HepG2 (cell line): ENCODE data around the gene RIOK3. TPM values are rescaled to one million over a fixed set of nuclear protein-coding genes. Genes with fewer than 3 reads are reported as not detected.

Experiments
- FOSL2 ChIP-seq: sonication (generic); formaldehyde crosslinking; IDR thresholded peaks from 2 replicates; pipeline ENCODE4 v1.4.0; 2020; ENCODE audit warnings: missing genetic modification reagents
- FOXP1 ChIP-seq, 2 experiments: fragments of 450-650 bp in 1 of 2; IDR thresholded peaks; 2 replicates each; pipeline ENCODE4 v1.6.1; 2017 to 2018; ENCODE audit warnings: antibody characterized with exemption in 1 of 2
- HNF4G ChIP-seq, 2 experiments: sonication (generic) in 1 of 2; formaldehyde crosslinking in 1 of 2; IDR thresholded peaks; 2 replicates each; pipeline versions ENCODE4 v1.4.0 to v1.6.1; 2011 to 2020; ENCODE audit warnings: borderline replicate concordance in 2 of 2, low read depth in 2 of 2, mild to moderate bottlenecking in 2 of 2, low read length in 1 of 2, missing genetic modification reagents in 1 of 2, moderate library complexity in 1 of 2
- MAF1 ChIP-seq: sonication (generic); formaldehyde crosslinking; IDR thresholded peaks from 2 replicates; pipeline ENCODE4 v1.5.0; 2020; ENCODE audit warnings: missing genetic modification reagents, borderline replicate concordance
- NCOA1 ChIP-seq: sonication (generic); formaldehyde crosslinking; IDR thresholded peaks from 2 replicates; pipeline ENCODE4 v1.9.0; 2021; ENCODE audit warnings: missing genetic modification reagents
- NFKBIZ ChIP-seq: IDR thresholded peaks from 2 replicates; pipeline ENCODE4 v1.6.1; 2018; ENCODE audit warnings: missing genetic modification reagents, missing compliant biosample characterization
- PAXIP1 ChIP-seq: sonication (generic); formaldehyde crosslinking; conservative IDR thresholded peaks from 2 replicates; pipeline ENCODE4 v1.4.0; 2020; ENCODE audit warnings: mild to moderate bottlenecking, missing genetic modification reagents, moderate library complexity
- PPARG ChIP-seq: conservative IDR thresholded peaks from 2 replicates; pipeline ENCODE4 v1.6.1; 2016; ENCODE audit warnings: missing biosample characterization, missing genetic modification reagents
- PTBP1 ChIP-seq: fragments of 200-400 bp; formaldehyde crosslinking; IDR thresholded peaks from 2 replicates; pipeline ENCODE4 v1.6.1; 2018; ENCODE audit warnings: low read length, low read depth; ENCODE audit not compliant: poor library complexity, severe bottlenecking
- SOX6 ChIP-seq, 2 experiments: fragments of 450-650 bp in 1 of 2; sonication (generic) in 1 of 2; formaldehyde crosslinking in 1 of 2; IDR thresholded peaks; 2 replicates each; pipeline versions ENCODE4 v1.4.0 to v1.6.1; 2017 to 2020; ENCODE audit warnings: antibody characterized with exemption in 1 of 2, mild to moderate bottlenecking in 1 of 2, missing genetic modification reagents in 1 of 2
- TCF12 ChIP-seq, 2 experiments: fragments of 450-650 bp in 1 of 2; sonication (generic) in 1 of 2; formaldehyde crosslinking in 1 of 2; IDR thresholded peaks; 2 replicates each; pipeline versions ENCODE4 v1.6.1 to v1.8.0; 2017 to 2022; ENCODE audit warnings: antibody characterized with exemption in 1 of 2, mild to moderate bottlenecking in 1 of 2, missing genetic modification reagents in 1 of 2, moderate library complexity in 1 of 2
- ZBTB46 ChIP-seq: sonication (generic); formaldehyde crosslinking; IDR thresholded peaks from 2 replicates; pipeline ENCODE4 v1.4.0; 2020; ENCODE audit warnings: mild to moderate bottlenecking, missing genetic modification reagents, borderline replicate concordance
- ZMAT5 ChIP-seq: sonication (generic); formaldehyde crosslinking; IDR thresholded peaks from 2 replicates; pipeline ENCODE4 v1.5.0; 2020; ENCODE audit warnings: mild to moderate bottlenecking, low read depth, missing genetic modification reagents, borderline replicate concordance
- ZNF235 ChIP-seq: sonication (generic); formaldehyde crosslinking; IDR thresholded peaks from 2 replicates; pipeline ENCODE4 v1.8.1; 2023; ENCODE audit warnings: mild to moderate bottlenecking, missing genetic modification reagents, borderline replicate concordance
- ZNF333 ChIP-seq: sonication (generic); formaldehyde crosslinking; IDR thresholded peaks from 2 replicates; pipeline ENCODE4 v1.4.0; 2020; ENCODE audit warnings: mild to moderate bottlenecking, missing genetic modification reagents, borderline replicate concordance
- ZNF354B ChIP-seq: sonication (generic); formaldehyde crosslinking; IDR thresholded peaks from 2 replicates; pipeline ENCODE4 v1.8.0; 2022; ENCODE audit warnings: mild to moderate bottlenecking, missing genetic modification reagents
- ZNF460 ChIP-seq: sonication (generic); formaldehyde crosslinking; IDR thresholded peaks from 2 replicates; pipeline ENCODE4 v1.5.1; 2020; ENCODE audit warnings: missing genetic modification reagents, mild to moderate bottlenecking, borderline replicate concordance
- ZNF556 ChIP-seq: sonication (generic); formaldehyde crosslinking; IDR thresholded peaks from 2 replicates; pipeline ENCODE4 v1.4.0; 2020; ENCODE audit warnings: mild to moderate bottlenecking, missing genetic modification reagents, borderline replicate concordance
- ZNF557 ChIP-seq: sonication (generic); formaldehyde crosslinking; IDR thresholded peaks from 2 replicates; pipeline ENCODE4 v1.4.0; 2020; ENCODE audit warnings: missing genetic modification reagents
- ZNF639 ChIP-seq: conservative IDR thresholded peaks from 2 replicates; pipeline ENCODE4 v1.6.1; 2018; ENCODE audit warnings: missing genetic modification reagents
- ZNF672 ChIP-seq: sonication (generic); formaldehyde crosslinking; IDR thresholded peaks from 2 replicates; pipeline ENCODE4 v1.8.1; 2022; ENCODE audit warnings: missing genetic modification reagents
- polyA plus RNA-seq, 8 experiments: library from polyadenylated mRNA; depleted of rRNA in 3 of 8; stranded (reverse) in 7 of 8; unstranded in 1 of 8; fragments of >200 nt; fragmentation: Illumina TruSeq in 4 of 8; extraction: Trizol in 4 of 8; gene quantifications; 2 replicates each; pipeline versions ENCODE4 v1.2.1 to v1.2.3, GENCODE V29; 2011 to 2016; ENCODE audit warnings: low read depth in 4 of 8, missing spikeins in 1 of 8, mixed read lengths in 1 of 8; ENCODE audit not compliant: insufficient read depth in 1 of 8
- total RNA-seq, 5 experiments: library from RNA; depleted of rRNA; stranded (reverse); fragments of >200 nt; fragmentation: Illumina TruSeq; extraction: Trizol; gene quantifications; 2 replicates each; pipeline ENCODE4 v1.2.3, GENCODE V29; 2016; ENCODE audit warnings: low read depth in 1 of 5

RIOK3 gene
- total and polyA plus RNA-seq, 2 of the 13 experiments (the other 11 are each of a cell fraction or from before 2014, with no cell fraction given), result 26.7 to 36.0 TPM

- TF ChIP-seq HNF4G (IDR thresholded peaks at IDR 0.05; ENCODE audit: borderline replicate concordance, low read depth, low read length), result no peak
- no peak for TF ChIP-seq HNF4G (CRISPR knock-in tag; IDR thresholded peaks at IDR 0.05; ENCODE audit: borderline replicate concordance, low read depth)
- TF ChIP-seq ZBTB46 (CRISPR knock-in tag), result no peak
- TF ChIP-seq PPARG (CRISPR knock-in tag), result 0 out of 2 replicates have a peak, but pooled peaks have one; percentile 9
- no peak for TF ChIP-seq NCOA1 (CRISPR knock-in tag)
- TF ChIP-seq FOSL2, result 0 out of 2 replicates have a peak, but pooled peaks have one; percentile 6
- TF ChIP-seq ZNF460, result peak; percentile 24; the same call in 1 of the 2 replicates
- no peak for TF ChIP-seq ZNF639
- TF ChIP-seq ZNF354B (CRISPR knock-in tag), result no peak
- 0 out of 2 replicates have a peak, but pooled peaks have one; percentile 59 for TF ChIP-seq ZNF557 (CRISPR knock-in tag)
- TF ChIP-seq SOX6 (IDR thresholded peaks at IDR 0.05), result no peak
- TF ChIP-seq SOX6 (CRISPR knock-in tag; IDR thresholded peaks at IDR 0.05), result peak; percentile 23; the same call in 1 of the 2 replicates
- no peak for TF ChIP-seq ZNF235 (CRISPR knock-in tag)
- no peak for TF ChIP-seq NFKBIZ (CRISPR knock-in tag)
- TF ChIP-seq PTBP1, result no peak
- no peak for TF ChIP-seq ZNF333 (CRISPR knock-in tag)
- TF ChIP-seq MAF1 (CRISPR knock-in tag), result no peak
- TF ChIP-seq FOXP1 (IDR thresholded peaks at IDR 0.05), result no peak
- peak; percentile 43; the same call in 1 of the 2 replicates for TF ChIP-seq FOXP1 (CRISPR knock-in tag; IDR thresholded peaks at IDR 0.05)
- no peak for TF ChIP-seq ZNF556 (CRISPR knock-in tag)
- TF ChIP-seq TCF12 (IDR thresholded peaks at IDR 0.05), result no peak
- no peak for TF ChIP-seq TCF12 (CRISPR knock-in tag; IDR thresholded peaks at IDR 0.05)
- no peak for TF ChIP-seq ZNF672 (CRISPR knock-in tag)
- no peak for TF ChIP-seq ZMAT5 (CRISPR knock-in tag)
- TF ChIP-seq PAXIP1 (CRISPR knock-in tag), result peak; percentile 74
Measured at GRCh38 chr18:23487738-23488570, 34.9 kb downstream of the RIOK3 start (continued).
